Measurements from ENCODE around the gene UST.

- no peak for TF ChIP-seq CTCF (IDR thresholded peaks at IDR 0.05)
- TF ChIP-seq EZH2 (IDR thresholded peaks at IDR 0.05; ENCODE audit: borderline replicate concordance, insufficient read depth, low read depth, low read length, poor library complexity, severe bottlenecking), result no peak
Measured at GRCh38 chr6:148738946-148739821, 7.6 kb upstream of the UST start.
